Body of pancreas (tissue), 4 donors: Measurements from ENCODE around the gene ABCD1.

Experiments used
- CTCF ChIP-seq, 7 experiments: fragments of 450-650 bp in 4 of 7; fragments of 200-600 bp in 3 of 7; sonication (generic) in 3 of 7; IDR thresholded peaks; one replicate each; pipeline ENCODE4 v1.5.1; 2016 to 2019; ENCODE audit warnings: antibody characterized with exemption in 7 of 7
- POLR2A ChIP-seq, 3 donors: fragments of 450-650 bp; IDR thresholded peaks; one replicate each; pipeline ENCODE4 v1.6.1; 2016; ENCODE audit warnings: antibody characterized with exemption in 3 of 3, mild to moderate bottlenecking in 2 of 3

- TF ChIP-seq CTCF (IDR thresholded peaks at IDR 0.05): no peak
- no peak for TF ChIP-seq POLR2A (IDR thresholded peaks at IDR 0.05)
Observed at GRCh38 chrX:153707406-153707805, 17.2 kb upstream of the ABCD1 start.
